ENCODE measurements around the gene PREX1. TPM values are rescaled to one million over a fixed set of nuclear protein-coding genes. Genes with fewer than 3 reads are reported as not detected.

The PREX1 gene
- total and polyA plus RNA-seq, 2 donors (not counting 1 experiment from before 2014, with no cell fraction given) = 1.0 to 3.1 TPM

DNA sequence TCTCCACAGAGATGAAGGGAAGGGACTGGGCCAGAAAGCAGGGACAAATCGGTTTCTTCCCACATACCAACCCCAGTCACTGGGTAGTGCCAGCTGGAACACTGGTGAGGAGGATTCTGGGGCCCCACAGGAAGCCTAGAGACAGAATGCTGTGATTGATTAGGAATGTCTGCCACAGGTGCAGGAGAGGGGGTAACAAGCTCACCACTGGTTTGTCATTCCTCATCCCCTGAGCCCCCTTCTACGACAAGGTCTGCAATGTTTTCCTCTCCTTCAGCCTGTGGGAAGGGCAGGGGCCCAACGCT, 89.8 kb downstream of the PREX1 start:
- no peak for TF ChIP-seq EZH2 (IDR thresholded peaks at IDR 0.05; ENCODE audit: low read length, missing control alignments)
- TF ChIP-seq, protein P1, sequence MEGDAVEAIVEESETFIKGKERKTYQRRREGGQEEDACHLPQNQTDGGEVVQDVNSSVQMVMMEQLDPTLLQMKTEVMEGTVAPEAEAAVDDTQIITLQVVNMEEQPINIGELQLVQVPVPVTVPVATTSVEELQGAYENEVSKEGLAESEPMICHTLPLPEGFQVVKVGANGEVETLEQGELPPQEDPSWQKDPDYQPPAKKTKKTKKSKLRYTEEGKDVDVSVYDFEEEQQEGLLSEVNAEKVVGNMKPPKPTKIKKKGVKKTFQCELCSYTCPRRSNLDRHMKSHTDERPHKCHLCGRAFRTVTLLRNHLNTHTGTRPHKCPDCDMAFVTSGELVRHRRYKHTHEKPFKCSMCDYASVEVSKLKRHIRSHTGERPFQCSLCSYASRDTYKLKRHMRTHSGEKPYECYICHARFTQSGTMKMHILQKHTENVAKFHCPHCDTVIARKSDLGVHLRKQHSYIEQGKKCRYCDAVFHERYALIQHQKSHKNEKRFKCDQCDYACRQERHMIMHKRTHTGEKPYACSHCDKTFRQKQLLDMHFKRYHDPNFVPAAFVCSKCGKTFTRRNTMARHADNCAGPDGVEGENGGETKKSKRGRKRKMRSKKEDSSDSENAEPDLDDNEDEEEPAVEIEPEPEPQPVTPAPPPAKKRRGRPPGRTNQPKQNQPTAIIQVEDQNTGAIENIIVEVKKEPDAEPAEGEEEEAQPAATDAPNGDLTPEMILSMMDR (conservative IDR thresholded peaks at IDR 0.05 in 1 of 2, IDR thresholded peaks at IDR 0.05 in 1 of 2; ENCODE audit: low read depth in 1 of 2, low read length in 2 of 2) = no peak
- H3K27me3 ChIP-seq (ENCODE audit: control insufficient read depth, insufficient read depth, low read length) = no peaks in the 10 kb centered on the region
- no peak for DNase-seq (ENCODE audit: low read depth in 2 of 2)
- no peak overlapping the region for H3K4me2 ChIP-seq (ENCODE audit: extremely low read depth, insufficient read depth, low read length)
- no peaks in the 10 kb centered on the region for H4K20me1 ChIP-seq (ENCODE audit: control insufficient read depth, extremely low read depth, insufficient read depth, low read length)
- H3K79me2 ChIP-seq (ENCODE audit: control insufficient read depth, insufficient read depth, low read length) = no peaks in the 10 kb centered on the region
- H3K9ac ChIP-seq (ENCODE audit: insufficient read depth, low read length) = no peak overlapping the region
- H3K27ac ChIP-seq (ENCODE audit: insufficient read depth, low read length) = no peak overlapping the region
- no peak overlapping the region for H2AFZ ChIP-seq (ENCODE audit: low read length)
- H3K4me3 ChIP-seq (replicated peaks in 1 of 4; ENCODE audit: control extremely low read depth in 1 of 4, insufficient read depth in 1 of 4, low read depth in 3 of 4, low read length in 4 of 4) = no peak overlapping the region
- H3K4me1 ChIP-seq (ENCODE audit: control insufficient read depth, extremely low read depth, insufficient read depth, low read length) = no peaks in the 10 kb centered on the region
- H3K9me3 ChIP-seq (ENCODE audit: control insufficient read depth, insufficient read depth, low read depth, low read length) = no peaks in the 10 kb centered on the region
- H3K36me3 ChIP-seq (ENCODE audit: control insufficient read depth, insufficient read depth, low read length) = no peaks in the 10 kb centered on the region

DNA sequence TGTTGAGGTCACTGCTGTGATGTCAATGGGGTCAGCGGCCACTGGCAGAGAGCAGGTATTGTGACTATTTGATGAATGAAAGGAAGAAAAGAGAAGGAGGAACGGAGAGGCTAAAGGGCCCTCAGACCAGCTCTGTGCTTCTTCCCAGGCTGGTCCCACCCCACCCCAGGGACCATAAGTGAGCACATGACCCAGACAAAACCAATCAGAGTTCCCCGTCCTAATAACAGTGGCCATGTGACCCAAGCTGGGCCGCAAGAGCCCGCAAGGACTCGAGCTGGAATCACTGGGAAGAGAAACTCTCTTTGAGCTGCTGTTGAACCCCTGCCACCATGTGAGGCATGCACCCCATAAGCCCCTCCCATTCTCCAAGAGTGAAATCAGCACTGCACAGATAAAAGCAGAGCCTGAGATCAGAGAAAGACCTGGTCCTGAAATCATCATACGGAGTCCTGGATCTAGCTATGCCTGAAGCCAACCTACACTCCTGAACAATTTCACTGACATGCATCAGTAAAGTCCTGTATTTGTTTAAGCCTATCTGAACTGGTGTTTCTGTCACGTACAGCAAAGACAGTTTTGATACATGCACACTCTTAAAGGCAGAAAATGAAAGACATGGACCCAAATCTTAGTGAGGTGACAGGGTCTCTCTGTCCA, 90.2 kb downstream of the PREX1 start:
- DNase-seq (ENCODE audit: low read depth in 2 of 2) = no peak
- Histone ChIP-seq H3K4me1 (ENCODE audit: control insufficient read depth, extremely low read depth, insufficient read depth, low read length) (no peaks in the 10 kb centered on the region), H3K9me3 (ENCODE audit: control insufficient read depth, insufficient read depth, low read depth, low read length) (no peaks in the 10 kb centered on the region), H3K9ac (ENCODE audit: insufficient read depth, low read length) (no peak overlapping the region), H3K79me2 (ENCODE audit: control insufficient read depth, insufficient read depth, low read length) (no peaks in the 10 kb centered on the region), H3K36me3 (ENCODE audit: control insufficient read depth, insufficient read depth, low read length) (no peaks in the 10 kb centered on the region), H4K20me1 (ENCODE audit: control insufficient read depth, extremely low read depth, insufficient read depth, low read length) (no peaks in the 10 kb centered on the region), H3K27ac (ENCODE audit: insufficient read depth, low read length) (no peak overlapping the region), H3K4me2 (ENCODE audit: extremely low read depth, insufficient read depth, low read length) (no peak overlapping the region), H3K4me3 (replicated peaks in 1 of 4; ENCODE audit: control extremely low read depth in 1 of 4, insufficient read depth in 1 of 4, low read depth in 3 of 4, low read length in 4 of 4) (no peak overlapping the region), H2AFZ (ENCODE audit: low read length) (no peak overlapping the region), H3K27me3 (ENCODE audit: control insufficient read depth, insufficient read depth, low read length) (no peaks in the 10 kb centered on the region)
- TF ChIP-seq, protein P1 (conservative IDR thresholded peaks at IDR 0.05 in 1 of 2, IDR thresholded peaks at IDR 0.05 in 1 of 2; ENCODE audit: low read depth in 1 of 2, low read length in 2 of 2) = no peak
- no peak for TF ChIP-seq EZH2 (IDR thresholded peaks at IDR 0.05; ENCODE audit: low read length, missing control alignments)

DNA sequence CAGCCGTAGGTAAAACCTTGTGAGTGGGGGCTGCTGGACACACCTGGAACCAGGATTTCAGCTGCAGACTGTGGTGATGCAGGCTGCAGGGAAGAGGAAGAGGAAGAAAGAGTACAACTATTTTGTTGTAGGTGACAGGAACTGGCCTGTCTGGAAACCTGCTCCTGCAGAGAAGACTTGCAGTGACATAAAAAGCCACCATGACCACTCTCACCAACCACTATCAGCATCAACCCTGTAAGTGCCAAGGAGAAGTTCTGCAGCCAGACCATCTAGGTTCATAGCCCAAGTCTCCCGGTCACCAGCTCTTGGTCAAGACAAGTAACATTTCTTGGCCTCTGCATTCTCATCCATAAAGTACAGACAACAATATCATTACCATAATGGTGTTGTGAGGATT, 91.2 kb downstream of the PREX1 start:
- no peaks in the 10 kb centered on the region for H3K79me2 ChIP-seq (ENCODE audit: control insufficient read depth, insufficient read depth, low read length)
- no peak overlapping the region for H3K27ac ChIP-seq (ENCODE audit: insufficient read depth, low read length)
- H3K36me3 ChIP-seq (ENCODE audit: control insufficient read depth, insufficient read depth, low read length) = no peaks in the 10 kb centered on the region
- no peak overlapping the region for H3K4me3 ChIP-seq (replicated peaks in 1 of 4; ENCODE audit: control extremely low read depth in 1 of 4, insufficient read depth in 1 of 4, low read depth in 3 of 4, low read length in 4 of 4)
- no peaks in the 10 kb centered on the region for H3K9me3 ChIP-seq (ENCODE audit: control insufficient read depth, insufficient read depth, low read depth, low read length)
- H4K20me1 ChIP-seq (ENCODE audit: control insufficient read depth, extremely low read depth, insufficient read depth, low read length) = no peaks in the 10 kb centered on the region
- no peaks in the 10 kb centered on the region for H3K27me3 ChIP-seq (ENCODE audit: control insufficient read depth, insufficient read depth, low read length)
- TF ChIP-seq, protein P1 (conservative IDR thresholded peaks at IDR 0.05 in 1 of 2, IDR thresholded peaks at IDR 0.05 in 1 of 2; ENCODE audit: low read depth in 1 of 2, low read length in 2 of 2) = no peak
- no peak for TF ChIP-seq EZH2 (IDR thresholded peaks at IDR 0.05; ENCODE audit: low read length, missing control alignments)
- no peaks in the 10 kb centered on the region for H3K4me1 ChIP-seq (ENCODE audit: control insufficient read depth, extremely low read depth, insufficient read depth, low read length)
- no peak overlapping the region for H3K4me2 ChIP-seq (ENCODE audit: extremely low read depth, insufficient read depth, low read length)
- DNase-seq (ENCODE audit: low read depth in 2 of 2) = no peak
- H2AFZ ChIP-seq (ENCODE audit: low read length) = no peak overlapping the region
- H3K9ac ChIP-seq (ENCODE audit: insufficient read depth, low read length) = no peak overlapping the region

All from fibroblast of lung (primary cell).